ENCODE data around the gene HSD17B2.

HSD17B2 gene

GRCh38 chr16:82146556-82146955 lies 111.5 kb downstream of the HSD17B2 start:
- no peak overlapping the region for H3K27ac ChIP-seq
- TF ChIP-seq CTCF (IDR thresholded peaks at IDR 0.05) (no peak), ZFX (IDR thresholded peaks at IDR 0.05; ENCODE audit: borderline replicate concordance) (no peak)

- TF ChIP-seq ZFX (IDR thresholded peaks at IDR 0.05; ENCODE audit: borderline replicate concordance) (no peak), CTCF (IDR thresholded peaks at IDR 0.05) (no peak)
- no peak overlapping the region for H3K27ac ChIP-seq
Observed at GRCh38 chr16:82146957-82147356, 111.9 kb downstream of the HSD17B2 start.

- no peak overlapping the region for H3K27ac ChIP-seq
- TF ChIP-seq CTCF (IDR thresholded peaks at IDR 0.05) (no peak), ZFX (IDR thresholded peaks at IDR 0.05; ENCODE audit: borderline replicate concordance) (no peak)
Observed at GRCh38 chr16:82147546-82147945, 112.5 kb downstream of the HSD17B2 start.

Data from 22Rv1 (cell line).